Posterior vena cava (tissue), 2 donors: Measurements from ENCODE around the gene TNFRSF12A. TPM values are rescaled to one million over a fixed set of nuclear protein-coding genes. Genes with fewer than 3 reads are reported as not detected.

Experiments
- DNase-seq: peaks from one replicate; pipeline ENCODE4 v3.0.0-alpha.2; 2020; ENCODE audit warnings: low spot score
- intact Hi-C, 2 donors: fragments of 100-400 bp; cut with DNase I; formaldehyde crosslinking; loops; one replicate each; pipeline versions ENCODE4 v1.14.1 to v1.14.2; 2022 to 2023
- long read RNA-seq, 2 donors: library from polyadenylated mRNA; unstranded; transcript quantifications; one replicate each; pipeline ENCODE4 v2.0.0, GENCODE V29; 2020 to 2021
- total RNA-seq, 2 donors: library from RNA; stranded (reverse); fragmentation: NEBNext Ultra II Directional; extraction: Animal tissue kit (Norgen Biotek cat#: 25700); gene quantifications; one replicate each; pipeline ENCODE4 v1.2.1, GENCODE V29; 2021
- donor health status: DM: yes; HTN: yes; CAD: no.
- donor health status: DM: yes; HTN: yes; CAD: no.

The TNFRSF12A gene
- total RNA-seq: 100 to 1,000 TPM in 1 of 2 donors, 10 to 100 TPM in 1; 67.1 to 156 TPM
- long read RNA-seq, donor 1, transcript TNFRSF12A-201 (4 exons, 1,033 nt): major isoform, 43 of 50 reads
- long read RNA-seq, donor 1, partial matches to known transcripts: 1 of 50 reads
- long read RNA-seq, donor 1, other reads (novel, unspliced or antisense): 4 of 50 reads
- long read RNA-seq, donor 2, transcript TNFRSF12A-201 (4 exons, 1,033 nt): major isoform, 209 of 218 reads
- long read RNA-seq, donor 2, partial matches to known transcripts: 0 of 218 reads
- long read RNA-seq, donor 2, other reads (novel, unspliced or antisense): 4 of 218 reads

- intact Hi-C loops: no loop called here
- DNase-seq: peak; percentile 95
These were observed at the start of gene TNFRSF12A for GRCh38 chr16:3020247-3020603. Gene TNFRSF12A (plus strand): TSS chr16:3020368. CDS start chr16:3020398, 30 bp downstream.

- intact Hi-C loops: no loop called here
- DNase-seq: no peak
These were observed 49.6 kb upstream of the TNFRSF12A start for GRCh38 chr16:2970563-2970962.

- intact Hi-C loops: no loop called here
These were observed 48.8 kb upstream of the TNFRSF12A start for GRCh38 chr16:2971134-2971984.

GRCh38 chr16:2971985-2972784, 48.0 kb upstream of the TNFRSF12A start:
- no peak for DNase-seq
- intact Hi-C loops: no loop called here

More at GRCh38 chr16:2971134-2971984, 48.8 kb upstream of the TNFRSF12A start:
- DNase-seq: no peak

GRCh38 chr16:2973093-2973492, 47.1 kb upstream of the TNFRSF12A start:
- intact Hi-C loops: no loop called here
- no peak for DNase-seq

- intact Hi-C loops: no loop called here
- no peak for DNase-seq
These were observed 46.4 kb upstream of the TNFRSF12A start for GRCh38 chr16:2973605-2974318.

GRCh38 chr16:2974319-2975056, 45.7 kb upstream of the TNFRSF12A start:
- no peak for DNase-seq

GRCh38 chr16:2975161-2975795, 44.9 kb upstream of the TNFRSF12A start:
- no peak for DNase-seq
- intact Hi-C loops: no loop called here

More at GRCh38 chr16:2974319-2975056, 45.7 kb upstream of the TNFRSF12A start:
- intact Hi-C loops: no loop called here

GRCh38 chr16:2976201-2976600, 44.0 kb upstream of the TNFRSF12A start:
- no peak for DNase-seq
- intact Hi-C loops: no loop called here

GRCh38 chr16:2976673-2977072, 43.5 kb upstream of the TNFRSF12A start:
- intact Hi-C loops: no loop called here

GRCh38 chr16:2977440-2977839, 42.7 kb upstream of the TNFRSF12A start:
- DNase-seq: no peak
- intact Hi-C loops: no loop called here

More at GRCh38 chr16:2976673-2977072, 43.5 kb upstream of the TNFRSF12A start:
- DNase-seq: no peak

GRCh38 chr16:2979669-2980226, 40.4 kb upstream of the TNFRSF12A start:
- DNase-seq: no peak
- intact Hi-C loops: no loop called here

- intact Hi-C loops: no loop called here
- DNase-seq: peak; percentile 97
These were observed 39.7 kb upstream of the TNFRSF12A start, which contains the start of gene PKMYT1 for GRCh38 chr16:2980227-2981176. Gene PKMYT1 (minus strand): TSS chr16:2980446. CDS start chr16:2979657, 789 bp downstream.

- intact Hi-C loops: no loop called here
- no peak for DNase-seq
These were observed 38.8 kb upstream of the TNFRSF12A start for GRCh38 chr16:2981177-2981898.

- intact Hi-C loops: loop anchor here in 1 of 2 donors (2.0 kb wide), 1 partner anchor 39 kb away; no protein-coding TSS in a partner anchor
These were observed 38.3 kb upstream of the TNFRSF12A start for GRCh38 chr16:2981899-2982250.

GRCh38 chr16:2982402-2982801, 37.8 kb upstream of the TNFRSF12A start:
- no peak for DNase-seq
- intact Hi-C loops: loop anchor here in 1 of 2 donors (2.0 kb wide), 1 partner anchor 40 kb away; no protein-coding TSS in a partner anchor

More at GRCh38 chr16:2981899-2982250, 38.3 kb upstream of the TNFRSF12A start:
- DNase-seq: no peak
